GM12878 (cell line): Measurements from ENCODE around the gene GPR176. TPM values are rescaled to one million over a fixed set of nuclear protein-coding genes. Genes with fewer than 3 reads are reported as not detected.

ENCODE experiments used
- ATAC-seq: fragments of 200-7000 bp; cut with Tn5 transposase; 3 replicates; pipeline ENCODE4 v1.9.1; 2020; ENCODE audit warnings: mild to moderate bottlenecking, moderate library complexity
- BruUV-seq: library from RNA; stranded (reverse); fragments of 400-500 nt; replicated peaks from 2 replicates; lab custom pipeline; 2021; lab: Mats Ljungman, UMichigan
- CTCF ChIA-PET: fragments of 300-600 bp; sonication (Branson Sonifier 250); formaldehyde crosslinking; extraction: SDS; loops from one replicate; lab custom pipeline; 2021; ENCODE audit warnings: inconsistent platforms; lab: Yijun Ruan, JAX
- POLR2A ChIA-PET: fragments of 350-600 bp; formaldehyde crosslinking; extraction: SDS; loops from one replicate; lab custom pipeline; 2021; ENCODE audit warnings: inconsistent platforms; lab: Charles Lee
- RAD21 ChIA-PET: fragments of 300-600 bp; sonication (Branson Sonifier 250); formaldehyde crosslinking; loops from one replicate; lab custom pipeline; 2023; ENCODE audit warnings: antibody characterized with exemption; ENCODE audit not compliant: unreplicated experiment; lab: Charles Lee
- SMC1A ChIA-PET: fragments of 300-600 bp; sonication (Branson Sonifier 250); formaldehyde crosslinking; loops from one replicate; lab custom pipeline; 2023; ENCODE audit not compliant: unreplicated experiment, uncharacterized antibody; lab: Charles Lee
- DNase-seq: peaks from one replicate; pipeline ENCODE4 v3.0.0-alpha.2; 2011; ENCODE audit warnings: low read depth, low spot score
- FAIRE-seq: peaks from 3 replicates; lab custom pipeline; 2011; peaks lifted over from hg19 to GRCh38; lab: Jason Lieb, UNC
- H2AFZ ChIP-seq: 2 replicates; pipeline ENCODE4 v1.6.0; 2011; ENCODE audit warnings: low read depth, low read length, control low read depth; ENCODE audit not compliant: control insufficient read depth
- H3K27ac ChIP-seq: 2 replicates; pipeline ENCODE4 v1.5.1; 2011; ENCODE audit warnings: control low read depth; ENCODE audit not compliant: control insufficient read depth, insufficient read depth
- H3K27me3 ChIP-seq, 2 experiments: replicated peaks in 1 of 2; 2 replicates each; pipeline versions ENCODE4 v1.6.0 to v1.6.1; 2011; ENCODE audit warnings: low read length in 1 of 2; ENCODE audit not compliant: control insufficient read depth in 2 of 2, insufficient read depth in 2 of 2
- H3K36me3 ChIP-seq, 2 experiments: 2 replicates each; pipeline ENCODE4 v1.5.1; 2011; ENCODE audit warnings: low read length in 1 of 2; ENCODE audit not compliant: control insufficient read depth in 2 of 2, insufficient read depth in 2 of 2
- H3K4me1 ChIP-seq: 2 replicates; pipeline ENCODE4 v1.6.1; 2011; ENCODE audit warnings: mild to moderate bottlenecking, low read length, moderate library complexity, mixed read lengths; ENCODE audit not compliant: control insufficient read depth, insufficient read depth
- H3K4me2 ChIP-seq: 2 replicates; pipeline ENCODE4 v1.6.0; 2011; ENCODE audit warnings: control low read depth; ENCODE audit not compliant: control insufficient read depth, insufficient read depth
- H3K4me3 ChIP-seq: fragments of 200-600 bp; sonication (generic); 2 replicates; pipeline ENCODE4 v1.5.1; 2016
- H3K79me2 ChIP-seq: 2 replicates; pipeline ENCODE4 v1.6.0; 2011; ENCODE audit warnings: low read length; ENCODE audit not compliant: control insufficient read depth, insufficient read depth
- H3K9ac ChIP-seq: 2 replicates; pipeline ENCODE4 v1.8.0; 2011; ENCODE audit warnings: low read length, control low read depth, mixed read lengths; ENCODE audit not compliant: control insufficient read depth, insufficient read depth
- H3K9me3 ChIP-seq: replicated peaks from 3 replicates; pipeline ENCODE4 v1.5.1; 2011; ENCODE audit warnings: mild to moderate bottlenecking, low read length; ENCODE audit not compliant: control insufficient read depth, insufficient read depth
- H4K20me1 ChIP-seq: 2 replicates; pipeline ENCODE4 v1.6.0; 2011; ENCODE audit not compliant: control insufficient read depth, insufficient read depth
- CBX3 ChIP-seq: fragments of 200-600 bp; sonication (generic); IDR thresholded peaks from 2 replicates; pipeline ENCODE4 v1.6.1; 2016; ENCODE audit warnings: low read depth, borderline replicate concordance
- EGR1 ChIP-seq, 2 experiments: IDR thresholded peaks; 1 replicate in 1 of 2; 2 replicates in 1 of 2; pipeline ENCODE4 v1.6.1; 2011 to 2012; ENCODE audit warnings: low read depth in 2 of 2, low read length in 2 of 2, borderline replicate concordance in 1 of 2, mild to moderate bottlenecking in 1 of 2, moderate library complexity in 1 of 2
- EP300 ChIP-seq, 2 experiments: fragments of 150-350 bp in 1 of 2; IDR thresholded peaks; 2 replicates each; pipeline ENCODE4 v1.6.1; 2011 to 2012; ENCODE audit warnings: low read depth in 2 of 2, low read length in 2 of 2, borderline replicate concordance in 1 of 2, improper control_type of control experiment in 1 of 2, inconsistent platforms in 1 of 2; ENCODE audit not compliant: control insufficient read depth in 1 of 2
- EZH2 ChIP-seq: IDR thresholded peaks from 2 replicates; pipeline ENCODE4 v1.6.1; 2012; ENCODE audit warnings: low read depth, mild to moderate bottlenecking, control low read depth, inconsistent platforms, low read length, borderline replicate concordance; ENCODE audit not compliant: control insufficient read depth
- MAX ChIP-seq: IDR thresholded peaks from 2 replicates; pipeline ENCODE4 v1.6.1; 2012; ENCODE audit warnings: low read depth, low read length, improper control_type of control experiment
- MTA3 ChIP-seq: IDR thresholded peaks from 2 replicates; pipeline ENCODE4 v1.6.1; 2012; ENCODE audit warnings: low read length, inconsistent platforms, borderline replicate concordance
- NKRF ChIP-seq: fragments of 450-650 bp; conservative IDR thresholded peaks from 2 replicates; pipeline ENCODE4 v1.6.1; 2017; ENCODE audit warnings: mild to moderate bottlenecking, moderate library complexity
- POLR2A ChIP-seq: IDR thresholded peaks from 2 replicates; pipeline ENCODE4 v1.6.1; 2011; ENCODE audit warnings: low read depth, mild to moderate bottlenecking, low read length
- POLR2AphosphoS2 ChIP-seq: IDR thresholded peaks from 2 replicates; pipeline ENCODE4 v1.6.1; 2011; ENCODE audit warnings: low read depth, mild to moderate bottlenecking, low read length, improper control_type of control experiment, moderate library complexity
- RFX5 ChIP-seq: IDR thresholded peaks from 2 replicates; pipeline ENCODE4 v1.6.1; 2011; ENCODE audit warnings: low read depth, low read length, improper control_type of control experiment
- SIX5 ChIP-seq: IDR thresholded peaks from 2 replicates; pipeline ENCODE4 v1.6.1; 2011; ENCODE audit warnings: mild to moderate bottlenecking, low read depth, low read length, moderate library complexity; ENCODE audit not compliant: severe bottlenecking
- SMC3 ChIP-seq: IDR thresholded peaks from 2 replicates; pipeline ENCODE4 v1.6.1; 2011; ENCODE audit warnings: low read length, improper control_type of control experiment, borderline replicate concordance
- SREBF1 ChIP-seq: IDR thresholded peaks from 2 replicates; pipeline ENCODE4 v1.6.1; 2012; ENCODE audit warnings: mild to moderate bottlenecking, low read length
- SREBF2 ChIP-seq: IDR thresholded peaks from 2 replicates; pipeline ENCODE4 v1.6.1; 2012; ENCODE audit warnings: mild to moderate bottlenecking, low read length
- STAT1 ChIP-seq: fragments of 450-650 bp; conservative IDR thresholded peaks from 2 replicates; pipeline ENCODE4 v1.6.1; 2014; ENCODE audit warnings: antibody characterized with exemption, mild to moderate bottlenecking
- SUZ12 ChIP-seq: fragments of 200-600 bp; sonication (generic); IDR thresholded peaks from one replicate; pipeline ENCODE4 v1.6.1; 2018; ENCODE audit warnings: antibody characterized with exemption, mild to moderate bottlenecking; ENCODE audit not compliant: unreplicated experiment
- ZNF217 ChIP-seq: fragments of 450-650 bp; IDR thresholded peaks from 2 replicates; pipeline ENCODE4 v1.6.1; 2017; ENCODE audit warnings: antibody characterized with exemption, mild to moderate bottlenecking
- WGBS: methylation state at CpG from one replicate; pipeline ENCODE4 v1.1.6; 2016; ENCODE audit warnings: low lambda C conversion rate; ENCODE audit not compliant: insufficient replicate concordance, insufficient coverage; ENCODE audit errors: missing lambda C conversion rate; 5-methylcytosine and 5-hydroxymethylcytosine counted together
- in situ Hi-C: fragments of 300-500 bp; cut with MboI; formaldehyde crosslinking; loops from 9 replicates; pipeline ENCODE4 v1.14.3; 2018; ENCODE audit warnings: mixed read lengths
- intact Hi-C: fragments of 100-400 bp; cut with micrococcal nuclease; formaldehyde crosslinking; loops from one replicate; pipeline ENCODE4 v1.14.2; 2022; ENCODE audit not compliant: unreplicated experiment
- polyA plus RNA-seq, 11 experiments: library from polyadenylated mRNA; depleted of rRNA in 4 of 11; unstranded in 6 of 11; stranded (reverse) in 5 of 11; fragments of >200 nt; fragmentation: Nextera tagmentation in 4 of 11; fragmentation: Illumina TruSeq in 1 of 11; extraction: Ambion mirVana in 4 of 11; extraction: Trizol in 1 of 11; gene quantifications; 1 replicate in 1 of 11; 2 replicates in 10 of 11; pipeline versions ENCODE4 v1.2.1 to v1.2.3, GENCODE V29; 2011 to 2016; ENCODE audit warnings: inconsistent platforms in 2 of 11, missing spikeins in 2 of 11, low read depth in 1 of 11
- total RNA-seq, 4 experiments: library from RNA; depleted of rRNA in 3 of 4; stranded (reverse); fragments of >200 nt in 3 of 4; fragmentation: Illumina TruSeq in 1 of 4; extraction: Trizol in 1 of 4; gene quantifications; 2 replicates each; pipeline versions ENCODE4 v1.2.1 to v1.2.3, GENCODE V29; 2013 to 2021

Gene GPR176
- total and polyA plus RNA-seq, 10 of the 15 experiments (the other 5 are each of a cell fraction or from before 2014, with no cell fraction given), result 0.02 to 0.33 (median 0.16) TPM; not detected in 4

- POLR2A ChIA-PET, result no interaction called here
- H3K9me3 ChIP-seq, result no peaks in the 10 kb centered on the region
- H3K9ac ChIP-seq, result no peak overlapping the region
- CTCF ChIA-PET, result interaction anchor here (1.0 to 1.5 kb wide), 2 partner anchors 12 to 441 kb away, joined by 3 read pairs; no protein-coding TSS in a partner anchor
- no peak overlapping the region for H3K4me3 ChIP-seq
- no TSS peak for BruUV-seq
- H3K4me1 ChIP-seq, result no peaks in the 10 kb centered on the region
- no peak overlapping the region for H3K27ac ChIP-seq
- 0% methylated on average over 1 of the region's 1 CpG for WGBS
- no peaks in the 10 kb centered on the region for H4K20me1 ChIP-seq
- FAIRE-seq, result no peak
- intact Hi-C loops (no loop called here), in situ Hi-C loops (loop anchor here (5.0 kb wide), 1 partner anchor 50 kb away; no protein-coding TSS in a partner anchor)
- DNase-seq, result no peak
- RAD21 ChIA-PET, result no interaction called here
- TF ChIP-seq SUZ12 (no peak), SREBF1 (no peak), RFX5 (no peak), SIX5 (no peak), MAX (no peak), EZH2 (no peak)
- no peaks in the 10 kb centered on the region for H3K27me3 ChIP-seq
- no peak overlapping the region for H3K4me2 ChIP-seq
- ATAC-seq, result no peak
- no peak overlapping the region for H2AFZ ChIP-seq
- H3K36me3 ChIP-seq, result no peaks in the 10 kb centered on the region
- no peaks in the 10 kb centered on the region for H3K79me2 ChIP-seq
- SMC1A ChIA-PET, result interaction anchor here (1.0 kb wide), 1 partner anchor 11 kb away, joined by 4 read pairs; no protein-coding TSS in a partner anchor
Observed at GRCh38 chr15:39896846-39897245, 23.2 kb downstream of the GPR176 start.

GRCh38 chr15:39896101-39896500 lies 24.0 kb downstream of the GPR176 start:
- Histone ChIP-seq H3K4me1 (no peaks in the 10 kb centered on the region), H3K79me2 (no peaks in the 10 kb centered on the region), H3K9me3 (no peaks in the 10 kb centered on the region), H3K27ac (no peak overlapping the region), H3K4me2 (no peak overlapping the region), H2AFZ (no peak overlapping the region), H3K36me3 (no peaks in the 10 kb centered on the region), H3K4me3 (no peak overlapping the region), H3K27me3 (no peaks in the 10 kb centered on the region), H4K20me1 (no peaks in the 10 kb centered on the region), H3K9ac (no peak overlapping the region)
- WGBS, result 54% methylated on average over 1 of the region's 1 CpG
- ChIA-PET POLR2A (no interaction called here), RAD21 (no interaction called here), SMC1A (interaction anchor here (0.5 kb wide), 1 partner anchor 37 kb away, joined by 3 read pairs; no protein-coding TSS in a partner anchor), CTCF (interaction anchor here (1.0 to 1.5 kb wide), 3 partner anchors 11 to 442 kb away, joined by 3 read pairs; no protein-coding TSS in a partner anchor)
- intact Hi-C loops (no loop called here), in situ Hi-C loops (loop anchor here (5.0 kb wide), 1 partner anchor 51 kb away; no protein-coding TSS in a partner anchor)
- no peak for ATAC-seq
- no peak for FAIRE-seq
- BruUV-seq, result no TSS peak
- DNase-seq, result no peak
- TF ChIP-seq STAT1, result no peak
- no peak for TF ChIP-seq POLR2A
- no peak for TF ChIP-seq POLR2AphosphoS2
- TF ChIP-seq MTA3, result no peak
- no peak for TF ChIP-seq SMC3
- TF ChIP-seq ZNF217, result no peak
- TF ChIP-seq CBX3, result no peak
- no peak for TF ChIP-seq EP300 (IDR thresholded peaks at IDR 0.05; ENCODE audit: borderline replicate concordance in 1 of 2, control insufficient read depth in 1 of 2, low read depth in 2 of 2, low read length in 2 of 2)
- no peak for TF ChIP-seq NKRF
- TF ChIP-seq EGR1 (IDR thresholded peaks at IDR 0.05; ENCODE audit: borderline replicate concordance in 1 of 2, low read depth in 2 of 2, low read length in 2 of 2), result no peak
- no peak for TF ChIP-seq SREBF2
